HG03469 (cell line): ENCODE results near the gene DIAPH1.

Experiments used
- ATAC-seq: cut with Tn5 transposase; IDR thresholded peaks from one replicate; pipeline ENCODE4 v1.9.1; 2021; ENCODE audit warnings: mild to moderate bottlenecking, moderate library complexity, moderate number of reproducible peaks; ENCODE audit not compliant: unreplicated experiment

The DIAPH1 gene

DNA sequence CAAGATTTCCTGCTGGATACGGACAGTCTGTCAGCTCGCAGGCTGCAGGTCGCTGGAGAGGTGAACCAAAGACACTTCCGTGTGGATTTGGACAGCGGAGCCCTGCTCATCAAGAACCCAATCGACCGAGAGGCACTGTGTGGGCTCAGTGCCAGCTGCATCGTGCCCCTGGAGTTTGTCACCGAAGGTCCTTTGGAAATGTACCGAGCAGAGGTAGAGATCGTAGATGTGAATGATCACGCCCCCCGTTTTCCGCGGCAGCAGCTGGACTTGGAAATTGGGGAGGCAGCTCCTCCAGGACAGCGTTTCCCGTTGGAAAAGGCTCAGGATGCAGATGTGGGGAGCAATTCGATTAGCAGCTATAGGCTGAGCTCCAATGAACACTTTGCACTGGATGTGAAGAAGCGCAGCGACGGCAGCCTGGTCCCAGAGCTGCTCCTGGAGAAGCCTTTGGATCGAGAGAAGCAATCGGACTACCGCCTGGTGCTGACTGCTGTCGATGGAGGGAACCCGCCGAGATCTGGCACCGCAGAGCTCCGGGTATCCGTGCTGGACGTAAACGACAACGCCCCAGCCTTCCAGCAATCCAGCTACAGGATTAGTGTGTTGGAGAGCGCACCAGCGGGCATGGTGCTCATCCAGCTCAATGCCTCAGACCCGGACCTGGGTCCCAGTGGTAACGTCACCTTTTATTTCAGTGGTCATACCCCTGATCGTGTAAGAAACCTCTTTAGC is 133.3 kb downstream of the DIAPH1 start:
- no peak for ATAC-seq

DNA sequence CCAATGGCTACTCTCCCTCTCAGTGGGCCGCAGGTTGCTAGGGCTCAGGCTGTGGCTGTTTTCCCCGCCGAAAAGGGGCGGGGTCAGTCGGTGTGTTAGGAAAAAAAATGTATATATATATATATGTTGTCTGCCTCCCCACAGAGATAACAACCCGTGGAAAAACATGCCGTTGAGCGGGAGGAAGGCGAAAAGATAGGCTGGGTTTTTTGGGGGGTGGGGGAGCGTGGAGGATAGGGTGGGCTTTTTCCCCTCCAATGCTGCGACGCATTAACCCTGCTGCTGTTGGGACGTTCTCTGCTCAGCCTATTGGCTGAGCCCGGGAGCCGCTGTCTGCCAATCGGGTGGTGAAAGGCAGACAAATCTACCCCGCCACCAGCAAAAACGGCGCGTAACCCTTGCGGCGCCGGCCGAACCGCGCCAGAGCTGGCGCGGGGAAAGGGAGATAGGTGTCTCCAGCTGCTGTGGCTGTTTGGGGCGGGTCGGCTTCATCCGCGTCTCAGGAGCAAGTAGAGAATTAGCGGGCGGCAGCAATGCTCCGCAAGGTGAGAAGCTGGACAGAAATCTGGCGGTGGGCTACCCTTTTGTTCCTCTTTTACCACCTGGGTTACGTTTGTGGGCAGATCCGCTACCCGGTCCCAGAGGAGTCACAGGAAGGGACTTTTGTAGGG is 134.0 kb downstream of the DIAPH1 start, which contains the start of gene PCDHGC4:
Gene PCDHGC4 (plus strand): TSS at position 390 of the 671 bp plus-strand sequence. CDS start 144 bp downstream, at position 534.
- no peak for ATAC-seq

DNA sequence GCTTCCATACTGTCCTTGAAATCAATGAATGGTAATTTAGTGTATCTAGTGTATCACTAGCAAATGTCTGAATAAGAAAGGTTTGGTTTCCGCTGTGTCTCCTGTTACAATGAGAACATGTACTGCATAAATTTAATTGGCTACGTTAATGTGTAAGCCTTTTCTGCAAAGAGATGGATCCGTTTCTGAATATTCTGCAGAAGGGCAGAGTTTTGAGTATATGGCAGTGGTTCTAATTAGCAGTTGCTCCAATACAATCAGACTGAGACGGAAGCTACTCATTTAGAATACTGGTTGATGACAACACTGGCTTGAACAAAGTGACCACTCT is 134.5 kb downstream of the DIAPH1 start:
- ATAC-seq: no peak

DNA sequence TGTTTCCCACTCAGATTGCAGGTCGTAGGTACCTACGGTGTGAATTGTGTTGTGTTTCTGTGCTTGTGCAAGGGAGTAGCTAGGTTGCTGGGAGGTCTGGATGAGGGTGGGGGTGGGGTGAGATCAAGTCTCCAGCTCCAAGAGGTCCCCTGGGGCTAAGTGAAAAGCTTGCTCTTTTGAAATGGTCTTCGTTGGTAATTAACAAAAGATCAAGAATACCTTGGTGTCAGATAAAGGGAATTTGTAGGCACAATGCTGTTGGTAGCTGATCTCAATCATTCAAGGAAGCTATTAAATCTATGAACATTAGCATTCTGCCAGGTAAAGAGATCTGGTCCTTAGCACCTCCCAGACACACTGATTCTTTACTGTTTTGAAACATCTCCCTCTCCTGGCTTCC is 134.9 kb downstream of the DIAPH1 start:
- ATAC-seq: no peak

DNA sequence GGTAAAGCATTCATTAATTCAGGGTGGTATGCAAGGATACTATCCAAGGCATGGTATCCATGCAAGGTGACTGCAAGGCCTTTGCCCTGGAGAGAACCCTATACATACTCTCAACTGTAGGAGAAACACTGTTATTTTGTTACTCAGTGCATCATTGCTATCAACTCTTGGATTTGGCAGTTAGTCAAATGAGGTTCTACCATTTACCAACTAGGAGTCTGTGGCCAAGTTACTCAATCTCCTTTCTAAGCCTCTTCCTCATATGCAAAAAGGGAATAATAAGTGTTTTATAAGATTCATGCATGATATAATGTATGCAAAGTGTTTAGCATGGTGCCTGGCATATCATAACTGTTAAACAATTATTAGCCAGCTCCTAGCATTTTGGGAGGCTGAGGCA is 139.0 kb downstream of the DIAPH1 start:
- ATAC-seq: no peak

DNA sequence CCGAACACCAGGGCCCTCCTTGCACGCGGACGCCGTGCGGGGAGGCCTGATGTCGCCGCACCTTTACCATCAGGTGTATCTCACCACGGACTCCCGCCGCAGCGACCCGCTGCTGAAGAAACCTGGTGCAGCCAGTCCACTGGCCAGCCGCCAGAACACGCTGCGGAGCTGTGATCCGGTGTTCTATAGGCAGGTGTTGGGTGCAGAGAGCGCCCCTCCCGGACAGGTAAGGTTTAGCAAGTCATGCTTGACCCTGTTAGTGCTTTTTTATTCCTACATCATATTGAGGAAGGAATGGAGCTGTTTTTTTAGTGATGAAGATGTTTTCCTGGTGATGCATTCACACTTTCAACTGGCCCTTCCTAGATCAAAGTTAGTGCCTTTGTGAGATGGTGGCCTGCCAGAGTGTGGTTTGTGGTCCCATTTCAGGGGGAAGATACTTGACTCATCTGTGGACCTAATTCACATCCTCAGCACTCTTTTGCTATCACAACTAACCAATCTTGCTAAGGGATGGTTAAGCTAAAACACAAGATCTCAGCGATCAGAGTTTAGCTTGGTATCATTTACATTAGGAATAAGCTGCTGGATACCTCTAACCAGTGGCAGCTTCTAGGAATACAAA is 140.4 kb downstream of the DIAPH1 start:
- ATAC-seq: no peak

DNA sequence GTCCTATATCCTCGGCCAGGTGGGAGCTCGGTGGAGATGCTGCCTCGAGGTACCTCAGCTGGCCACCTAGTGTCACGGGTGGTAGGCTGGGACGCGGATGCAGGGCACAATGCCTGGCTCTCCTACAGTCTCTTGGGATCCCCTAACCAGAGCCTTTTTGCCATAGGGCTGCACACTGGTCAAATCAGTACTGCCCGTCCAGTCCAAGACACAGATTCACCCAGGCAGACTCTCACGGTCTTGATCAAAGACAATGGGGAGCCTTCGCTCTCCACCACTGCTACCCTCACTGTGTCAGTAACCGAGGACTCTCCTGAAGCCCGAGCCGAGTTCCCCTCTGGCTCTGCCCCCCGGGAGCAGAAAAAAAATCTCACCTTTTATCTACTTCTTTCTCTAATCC is 141.0 kb downstream of the DIAPH1 start:
- no peak for ATAC-seq

DNA sequence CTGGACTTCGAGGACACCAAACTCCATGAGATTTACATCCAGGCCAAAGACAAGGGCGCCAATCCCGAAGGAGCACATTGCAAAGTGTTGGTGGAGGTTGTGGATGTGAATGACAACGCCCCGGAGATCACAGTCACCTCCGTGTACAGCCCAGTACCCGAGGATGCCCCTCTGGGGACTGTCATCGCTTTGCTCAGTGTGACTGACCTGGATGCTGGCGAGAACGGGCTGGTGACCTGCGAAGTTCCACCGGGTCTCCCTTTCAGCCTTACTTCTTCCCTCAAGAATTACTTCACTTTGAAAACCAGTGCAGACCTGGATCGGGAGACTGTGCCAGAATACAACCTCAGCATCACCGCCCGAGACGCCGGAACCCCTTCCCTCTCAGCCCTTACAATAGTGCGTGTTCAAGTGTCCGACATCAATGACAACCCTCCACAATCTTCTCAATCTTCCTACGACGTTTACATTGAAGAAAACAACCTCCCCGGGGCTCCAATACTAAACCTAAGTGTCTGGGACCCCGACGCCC is 141.7 kb downstream of the DIAPH1 start:
- no peak for ATAC-seq

DNA sequence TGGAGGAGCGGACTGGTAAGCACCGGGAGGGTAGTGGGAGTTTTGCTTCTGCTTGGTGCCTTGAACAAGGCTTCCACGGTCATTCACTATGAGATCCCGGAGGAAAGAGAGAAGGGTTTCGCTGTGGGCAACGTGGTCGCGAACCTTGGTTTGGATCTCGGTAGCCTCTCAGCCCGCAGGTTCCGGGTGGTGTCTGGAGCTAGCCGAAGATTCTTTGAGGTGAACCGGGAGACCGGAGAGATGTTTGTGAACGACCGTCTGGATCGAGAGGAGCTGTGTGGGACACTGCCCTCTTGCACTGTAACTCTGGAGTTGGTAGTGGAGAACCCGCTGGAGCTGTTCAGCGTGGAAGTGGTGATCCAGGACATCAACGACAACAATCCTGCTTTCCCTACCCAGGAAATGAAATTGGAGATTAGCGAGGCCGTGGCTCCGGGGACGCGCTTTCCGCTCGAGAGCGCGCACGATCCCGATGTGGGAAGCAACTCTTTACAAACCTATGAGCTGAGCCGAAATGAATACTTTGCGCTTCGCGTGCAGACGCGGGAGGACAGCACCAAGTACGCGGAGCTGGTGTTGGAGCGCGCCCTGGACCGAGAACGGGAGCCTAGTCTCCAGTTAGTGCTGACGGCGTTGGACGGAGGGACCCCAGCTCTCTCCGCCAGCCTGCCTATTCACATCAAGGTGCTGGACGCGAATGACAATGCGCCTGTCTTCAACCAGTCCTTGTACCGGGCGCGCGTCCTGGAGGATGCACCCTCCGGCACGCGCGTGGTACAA is 142.5 kb downstream of the DIAPH1 start:
- ATAC-seq: no peak

DNA sequence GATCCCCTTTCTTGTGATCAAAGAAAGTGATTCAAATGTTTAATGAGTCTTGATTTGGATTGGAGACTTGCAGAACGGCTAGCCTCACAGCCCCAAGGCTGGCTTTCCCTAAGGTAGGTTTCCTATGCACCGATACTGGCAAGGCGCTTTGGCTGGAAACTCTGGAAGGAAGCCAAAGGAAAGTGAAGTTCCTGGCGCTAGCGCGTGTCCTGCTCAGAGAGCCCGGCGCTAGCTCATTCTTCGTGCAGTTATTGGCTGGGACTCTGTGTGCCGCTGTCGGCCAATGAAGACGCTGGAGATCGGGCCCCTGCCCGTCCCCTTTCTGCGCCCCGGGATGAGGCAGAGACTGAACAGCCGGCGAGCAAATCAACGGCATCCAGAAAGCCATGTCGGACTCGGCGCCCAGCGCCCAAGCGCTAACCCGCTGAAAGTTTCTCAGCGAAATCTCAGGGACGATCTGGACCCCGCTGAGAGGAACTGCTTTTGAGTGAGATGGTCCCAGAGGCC is 143.1 kb downstream of the DIAPH1 start, which contains the start of gene PCDHGC3:
Gene PCDHGC3 (plus strand): TSS at position 342 of the 507 bp plus-strand sequence. CDS start 151 bp downstream, at position 493.
- ATAC-seq: peak; percentile 91

DNA sequence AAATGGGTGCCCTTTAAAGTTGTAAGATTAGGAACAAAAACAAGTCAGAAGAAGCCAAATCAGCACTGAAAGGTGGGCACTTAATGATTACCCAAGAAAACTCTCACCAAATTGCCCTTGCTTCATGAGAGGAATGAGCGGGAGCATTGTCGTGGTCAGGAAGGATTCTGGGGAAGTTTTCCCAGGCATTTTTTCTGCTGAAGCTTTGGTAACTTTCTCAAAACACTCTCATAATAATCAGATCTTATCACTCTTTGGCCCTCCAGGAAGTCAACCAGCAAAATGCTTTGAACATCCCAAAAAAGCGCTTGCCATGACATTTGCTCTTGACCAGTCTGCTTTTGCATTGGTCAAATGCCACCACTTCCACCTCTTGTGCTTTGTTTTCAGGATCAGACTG is 153.4 kb downstream of the DIAPH1 start:
- no peak for ATAC-seq
